IMR-90 (cell line): ENCODE data around the gene PIAS1. TPM values are rescaled to one million over a fixed set of nuclear protein-coding genes. Genes with fewer than 3 reads are reported as not detected.
A peak's percentile ranks its signal among the peaks of the same experiment; 100 is the strongest.

Source experiments
- ATAC-seq: fragments of 200-7000 bp; cut with Tn5 transposase; 2 replicates; pipeline ENCODE4 v1.9.1; 2020; ENCODE audit warnings: low read depth, mild to moderate bottlenecking, moderate library complexity
- BruUV-seq: library from RNA; stranded (reverse); fragments of 400-500 nt; replicated peaks from 2 replicates; lab custom pipeline; 2021; lab: Mats Ljungman, UMichigan
- CTCF ChIA-PET: fragments of 300-600 bp; formaldehyde crosslinking; extraction: SDS; loops from one replicate; lab custom pipeline; 2021; ENCODE audit warnings: antibody characterized with exemption; lab: Yijun Ruan, JAX
- POLR2A ChIA-PET: fragments of 300-600 bp; sonication (Branson Sonifier 250); formaldehyde crosslinking; loops from one replicate; lab custom pipeline; 2022; ENCODE audit warnings: antibody characterized with exemption; ENCODE audit not compliant: unreplicated experiment; lab: Charles Lee
- DNase-seq: peaks from one replicate; pipeline ENCODE4 v3.0.0; 2013
- H2AFZ ChIP-seq: replicated peaks from 2 replicates; pipeline ENCODE3; 2013; ENCODE audit warnings: low read length, mild to moderate bottlenecking; ENCODE audit not compliant: poor library complexity
- H2AK5ac ChIP-seq: 2 replicates; pipeline ENCODE4 v1.6.1; 2013; ENCODE audit warnings: low read depth, low read length, inconsistent platforms
- H2AK9ac ChIP-seq: replicated peaks from 2 replicates; pipeline ENCODE3; 2013; ENCODE audit warnings: mild to moderate bottlenecking, low read depth, low read length, moderate library complexity; ENCODE audit not compliant: poor library complexity
- H2BK120ac ChIP-seq: 2 replicates; pipeline ENCODE4 v1.6.1; 2013; ENCODE audit warnings: low read depth, low read length, inconsistent platforms
- H2BK15ac ChIP-seq: 3 replicates; pipeline ENCODE4 v1.6.1; 2013; ENCODE audit warnings: low read depth, low read length, inconsistent platforms
- H2BK20ac ChIP-seq: 2 replicates; pipeline ENCODE4 v1.6.1; 2013; ENCODE audit warnings: low read depth, mild to moderate bottlenecking, inconsistent platforms, low read length, moderate library complexity
- H2BK5ac ChIP-seq: 2 replicates; pipeline ENCODE4 v1.6.1; 2013; ENCODE audit warnings: mild to moderate bottlenecking, low read depth, low read length, inconsistent platforms; ENCODE audit not compliant: poor library complexity, severe bottlenecking
- H3K14ac ChIP-seq: replicated peaks from 2 replicates; pipeline ENCODE4 v1.6.1; 2013; ENCODE audit warnings: low read depth, low read length, inconsistent platforms
- H3K18ac ChIP-seq: 2 replicates; pipeline ENCODE4 v1.6.1; 2013; ENCODE audit warnings: low read depth, low read length, control low read depth
- H3K23ac ChIP-seq: 2 replicates; pipeline ENCODE4 v1.6.1; 2013; ENCODE audit warnings: low read depth, low read length, inconsistent platforms
- H3K27ac ChIP-seq: 2 replicates; pipeline ENCODE4 v1.5.1; 2013; ENCODE audit warnings: mild to moderate bottlenecking, control low read depth, low read length; ENCODE audit not compliant: insufficient read depth
- H3K27me3 ChIP-seq: 2 replicates; pipeline ENCODE4 v1.6.1; 2013; ENCODE audit warnings: low read length; ENCODE audit not compliant: control insufficient read depth, insufficient read depth
- H3K36me3 ChIP-seq: 2 replicates; pipeline ENCODE4 v1.6.1; 2013; ENCODE audit warnings: low read length, mixed read lengths; ENCODE audit not compliant: control insufficient read depth, insufficient read depth
- H3K4ac ChIP-seq: 2 replicates; pipeline ENCODE4 v1.6.1; 2013; ENCODE audit warnings: low read depth, low read length, inconsistent platforms
- H3K4me1 ChIP-seq: 2 replicates; pipeline ENCODE4 v1.6.1; 2013; ENCODE audit warnings: low read length, mixed read lengths; ENCODE audit not compliant: control insufficient read depth, insufficient read depth
- H3K4me2 ChIP-seq: 2 replicates; pipeline ENCODE4 v1.6.1; 2013; ENCODE audit warnings: low read depth, mild to moderate bottlenecking, control low read depth, low read length, moderate library complexity
- H3K4me3 ChIP-seq: 2 replicates; pipeline ENCODE4 v1.5.1; 2013; ENCODE audit warnings: low read depth, mild to moderate bottlenecking, control low read depth, low read length, moderate library complexity; ENCODE audit not compliant: insufficient read depth
- H3K56ac ChIP-seq: 2 replicates; pipeline ENCODE4 v1.6.1; 2013; ENCODE audit warnings: low read length, inconsistent platforms; ENCODE audit not compliant: insufficient read depth; ENCODE audit errors: extremely low read depth
- H3K79me1 ChIP-seq, 2 experiments: 2 replicates each; pipeline ENCODE4 v1.6.1; 2013; ENCODE audit warnings: low read length in 2 of 2, inconsistent platforms in 1 of 2, low read depth in 1 of 2
- H3K9ac ChIP-seq: 2 replicates; pipeline ENCODE4 v1.6.1; 2013; ENCODE audit warnings: low read depth, low read length, control low read depth
- H3K9me1 ChIP-seq: 2 replicates; pipeline ENCODE4 v1.6.1; 2013; ENCODE audit warnings: low read length, inconsistent platforms; ENCODE audit not compliant: insufficient read depth
- H3K9me3 ChIP-seq: 2 replicates; pipeline ENCODE4 v1.6.1; 2013; ENCODE audit warnings: low read length; ENCODE audit not compliant: control insufficient read depth, insufficient read depth
- H4K20me1 ChIP-seq: 2 replicates; pipeline ENCODE4 v1.6.1; 2013; ENCODE audit warnings: low read length, inconsistent platforms; ENCODE audit not compliant: insufficient read depth
- H4K5ac ChIP-seq: 2 replicates; pipeline ENCODE4 v1.6.1; 2013; ENCODE audit warnings: mild to moderate bottlenecking, low read depth, low read length, control low read depth
- H4K8ac ChIP-seq, 2 experiments: 2 replicates each; pipeline ENCODE4 v1.6.1; 2013; ENCODE audit warnings: low read depth in 2 of 2, low read length in 2 of 2, control low read depth in 1 of 2, inconsistent platforms in 1 of 2
- H4K91ac ChIP-seq: 2 replicates; pipeline ENCODE4 v1.6.1; 2013; ENCODE audit warnings: low read depth, low read length, inconsistent platforms; ENCODE audit not compliant: insufficient read depth
- BHLHE40 ChIP-seq: fragments of 150-350 bp; IDR thresholded peaks from 2 replicates; pipeline ENCODE4 v1.6.1; 2016; ENCODE audit warnings: mild to moderate bottlenecking, low read depth, low read length
- CEBPB ChIP-seq: IDR thresholded peaks from 2 replicates; pipeline ENCODE4 v1.6.1; 2012; ENCODE audit warnings: low read depth, low read length, improper control_type of control experiment
- CHD1 ChIP-seq: IDR thresholded peaks from 2 replicates; pipeline ENCODE4 v1.6.1; 2012; ENCODE audit warnings: low read depth, low read length, improper control_type of control experiment
- FOS ChIP-seq: fragments of 150-350 bp; IDR thresholded peaks from 2 replicates; pipeline ENCODE4 v1.6.1; 2016; ENCODE audit warnings: low read depth, low read length
- MAFK ChIP-seq: IDR thresholded peaks from 2 replicates; pipeline ENCODE4 v1.6.1; 2012; ENCODE audit warnings: low read depth, low read length, improper control_type of control experiment
- MAZ ChIP-seq: IDR thresholded peaks from 2 replicates; pipeline ENCODE4 v1.6.1; 2012; ENCODE audit warnings: low read depth, mild to moderate bottlenecking, low read length, improper control_type of control experiment, moderate library complexity, borderline replicate concordance
- MXI1 ChIP-seq: IDR thresholded peaks from 2 replicates; pipeline ENCODE4 v1.6.1; 2012; ENCODE audit warnings: low read depth, mild to moderate bottlenecking, low read length, moderate library complexity, borderline replicate concordance
- NFE2L2 ChIP-seq: fragments of 150-350 bp; IDR thresholded peaks from 2 replicates; pipeline ENCODE4 v1.6.1; 2016; ENCODE audit warnings: low read depth, mild to moderate bottlenecking, low read length
- POLR2A ChIP-seq: IDR thresholded peaks from 2 replicates; pipeline ENCODE4 v1.6.1; 2012; ENCODE audit warnings: mild to moderate bottlenecking, low read depth, low read length
- RAD21 ChIP-seq: IDR thresholded peaks from 2 replicates; pipeline ENCODE4 v1.6.1; 2012; ENCODE audit warnings: low read length, improper control_type of control experiment
- RCOR1 ChIP-seq: IDR thresholded peaks from 2 replicates; pipeline ENCODE4 v1.6.1; 2012; ENCODE audit warnings: mild to moderate bottlenecking, low read length, improper control_type of control experiment; ENCODE audit not compliant: insufficient replicate concordance
- RFX5 ChIP-seq: IDR thresholded peaks from 2 replicates; pipeline ENCODE4 v1.8.0; 2012; ENCODE audit warnings: low read depth, mild to moderate bottlenecking, low read length, moderate library complexity
- SMC3 ChIP-seq: fragments of 150-350 bp; IDR thresholded peaks from 2 replicates; pipeline ENCODE4 v1.6.1; 2016; ENCODE audit warnings: low read depth, mild to moderate bottlenecking, antibody characterized with exemption, low read length, moderate library complexity
- dilution Hi-C: fragments of 300-500 bp; cut with HindIII; formaldehyde crosslinking; loops from one replicate; pipeline ENCODE4 v1.14.3; 2018; ENCODE audit warnings: low sequenced_read_pairs; ENCODE audit not compliant: unreplicated experiment
- in situ Hi-C: fragments of 300-500 bp; cut with MboI; formaldehyde crosslinking; loops from 3 replicates; pipeline ENCODE4 v1.14.3; 2019; ENCODE audit warnings: low sequenced_read_pairs, inconsistent platforms, mixed read lengths
- intact Hi-C: fragments of 100-400 bp; cut with micrococcal nuclease; formaldehyde crosslinking; loops from 2 replicates; pipeline ENCODE4 v1.10.0; 2022
- polyA plus RNA-seq, 3 experiments: library from polyadenylated mRNA; depleted of rRNA; stranded (reverse); fragments of >200 nt; gene quantifications; 2 replicates each; pipeline ENCODE4 v1.2.3, GENCODE V29; 2012; ENCODE audit warnings: low replicate concordance in 1 of 3
- total RNA-seq: library from RNA; depleted of rRNA; stranded (reverse); fragments of >200 nt; gene quantifications from 2 replicates; pipeline ENCODE4 v1.2.3, GENCODE V29; 2012
- TF ChIP-seq, protein P1 (sequence below): fragments of 150-350 bp; IDR thresholded peaks from 2 replicates; pipeline ENCODE4 v1.6.1; 2017; ENCODE audit warnings: mild to moderate bottlenecking, antibody characterized with exemption, low read length, low read depth
- TF ChIP-seq, protein P2 (sequence below): conservative IDR thresholded peaks from 2 replicates; pipeline ENCODE4 v1.5.1; 2012; ENCODE audit warnings: mild to moderate bottlenecking, low read depth, low read length, improper control_type of control experiment
- TF ChIP-seq, protein P3 (sequence below): fragments of 150-350 bp; IDR thresholded peaks from 2 replicates; pipeline ENCODE4 v1.6.1; 2016; ENCODE audit warnings: low read depth, mild to moderate bottlenecking, low read length, moderate library complexity, borderline replicate concordance

Gene PIAS1
- total and polyA plus RNA-seq, 2 of the 4 experiments (the other 2 are of a cell fraction), result 20.0 to 63.6 TPM

DNA sequence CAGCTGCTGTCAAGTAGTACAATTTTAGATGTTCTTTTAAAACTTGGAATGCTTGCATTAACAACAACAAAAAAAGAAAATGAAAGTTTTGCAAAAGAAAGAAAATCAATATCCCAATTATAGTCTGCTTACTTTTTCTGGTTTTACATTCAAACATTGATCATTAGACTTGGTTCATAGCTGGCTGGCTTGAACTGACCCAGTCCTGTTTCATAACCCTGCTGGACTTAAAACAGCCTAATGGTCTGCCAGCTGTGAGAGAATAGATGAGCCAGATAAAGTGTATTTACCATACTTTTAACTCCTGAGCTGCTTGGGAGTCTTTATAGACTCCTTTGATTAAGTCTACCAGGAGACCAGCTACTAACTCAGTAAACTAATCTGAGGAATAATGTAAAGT, 59.2 kb downstream of the PIAS1 start:
- CTCF ChIA-PET, result no interaction called here
- Histone ChIP-seq H3K27ac (no peak overlapping the region), H3K36me3 (no peaks in the 10 kb centered on the region), H3K9ac (no peak overlapping the region), H3K4me3 (no peak overlapping the region), H3K18ac (no peak overlapping the region), H3K9me3 (no peaks in the 10 kb centered on the region), H4K8ac (no peak overlapping the region), H3K56ac (no peak overlapping the region), H4K91ac (no peak overlapping the region), H2BK5ac (no peak overlapping the region), H4K5ac (no peak overlapping the region), H2AFZ (no peak overlapping the region), H2AK5ac (no peak overlapping the region), H2BK20ac (no peak overlapping the region), H3K27me3 (no peaks in the 10 kb centered on the region), H3K4me1 (no peaks in the 10 kb centered on the region), H2BK120ac (no peak overlapping the region), H3K9me1 (no peaks in the 10 kb centered on the region), H3K23ac (0 out of 2 replicates have a peak overlapping the region, but pooled peaks have one; percentile 7), H3K4ac (no peak overlapping the region), H4K20me1 (peaks cover 21% of the 10 kb centered on the region; the same call in 1 of the 2 replicates), H3K14ac (no peak overlapping the region), H3K4me2 (peak overlapping the region; percentile 83; the same call in 1 of the 2 replicates), H3K79me1 (peaks cover 29 to 51% of the 10 kb centered on the region in 2 experiments), H2BK15ac (no peak overlapping the region), H2AK9ac (no peak overlapping the region)
- no TSS peak for BruUV-seq
- ATAC-seq (peak; percentile 59), DNase-seq (peak; percentile 34)
- TF ChIP-seq CEBPB (no peak), SMC3 (no peak), POLR2A (no peak), CHD1 (no peak), NFE2L2 (no peak), FOS (no peak), RCOR1 (no peak), MXI1 (no peak), RFX5 (no peak), MAZ (no peak), MAFK (no peak), RAD21 (no peak), BHLHE40 (no peak)
- TF ChIP-seq, protein P1, sequence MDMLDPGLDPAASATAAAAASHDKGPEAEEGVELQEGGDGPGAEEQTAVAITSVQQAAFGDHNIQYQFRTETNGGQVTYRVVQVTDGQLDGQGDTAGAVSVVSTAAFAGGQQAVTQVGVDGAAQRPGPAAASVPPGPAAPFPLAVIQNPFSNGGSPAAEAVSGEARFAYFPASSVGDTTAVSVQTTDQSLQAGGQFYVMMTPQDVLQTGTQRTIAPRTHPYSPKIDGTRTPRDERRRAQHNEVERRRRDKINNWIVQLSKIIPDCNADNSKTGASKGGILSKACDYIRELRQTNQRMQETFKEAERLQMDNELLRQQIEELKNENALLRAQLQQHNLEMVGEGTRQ, result no peak
- TF ChIP-seq, protein P2, sequence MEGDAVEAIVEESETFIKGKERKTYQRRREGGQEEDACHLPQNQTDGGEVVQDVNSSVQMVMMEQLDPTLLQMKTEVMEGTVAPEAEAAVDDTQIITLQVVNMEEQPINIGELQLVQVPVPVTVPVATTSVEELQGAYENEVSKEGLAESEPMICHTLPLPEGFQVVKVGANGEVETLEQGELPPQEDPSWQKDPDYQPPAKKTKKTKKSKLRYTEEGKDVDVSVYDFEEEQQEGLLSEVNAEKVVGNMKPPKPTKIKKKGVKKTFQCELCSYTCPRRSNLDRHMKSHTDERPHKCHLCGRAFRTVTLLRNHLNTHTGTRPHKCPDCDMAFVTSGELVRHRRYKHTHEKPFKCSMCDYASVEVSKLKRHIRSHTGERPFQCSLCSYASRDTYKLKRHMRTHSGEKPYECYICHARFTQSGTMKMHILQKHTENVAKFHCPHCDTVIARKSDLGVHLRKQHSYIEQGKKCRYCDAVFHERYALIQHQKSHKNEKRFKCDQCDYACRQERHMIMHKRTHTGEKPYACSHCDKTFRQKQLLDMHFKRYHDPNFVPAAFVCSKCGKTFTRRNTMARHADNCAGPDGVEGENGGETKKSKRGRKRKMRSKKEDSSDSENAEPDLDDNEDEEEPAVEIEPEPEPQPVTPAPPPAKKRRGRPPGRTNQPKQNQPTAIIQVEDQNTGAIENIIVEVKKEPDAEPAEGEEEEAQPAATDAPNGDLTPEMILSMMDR, result no peak
- TF ChIP-seq, protein P3, sequence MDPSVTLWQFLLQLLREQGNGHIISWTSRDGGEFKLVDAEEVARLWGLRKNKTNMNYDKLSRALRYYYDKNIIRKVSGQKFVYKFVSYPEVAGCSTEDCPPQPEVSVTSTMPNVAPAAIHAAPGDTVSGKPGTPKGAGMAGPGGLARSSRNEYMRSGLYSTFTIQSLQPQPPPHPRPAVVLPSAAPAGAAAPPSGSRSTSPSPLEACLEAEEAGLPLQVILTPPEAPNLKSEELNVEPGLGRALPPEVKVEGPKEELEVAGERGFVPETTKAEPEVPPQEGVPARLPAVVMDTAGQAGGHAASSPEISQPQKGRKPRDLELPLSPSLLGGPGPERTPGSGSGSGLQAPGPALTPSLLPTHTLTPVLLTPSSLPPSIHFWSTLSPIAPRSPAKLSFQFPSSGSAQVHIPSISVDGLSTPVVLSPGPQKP, result no peak
- dilution Hi-C loops (no loop called here), in situ Hi-C loops (no loop called here), intact Hi-C loops (no loop called here)
- POLR2A ChIA-PET, result no interaction called here
